ENCODE results near the gene BRICD5.

BRICD5 gene

GRCh38 chr16:2177101-2177500, 33.6 kb downstream of the BRICD5 start:
- in situ Hi-C loops (cut with MboI; ENCODE audit: low pct_unique_long_range_greater_than_20kb, low sequenced_read_pairs, unreplicated experiment) = no loop called here
- no peak for DNase-seq (ENCODE audit: low spot score)
- TF ChIP-seq, protein P1, sequence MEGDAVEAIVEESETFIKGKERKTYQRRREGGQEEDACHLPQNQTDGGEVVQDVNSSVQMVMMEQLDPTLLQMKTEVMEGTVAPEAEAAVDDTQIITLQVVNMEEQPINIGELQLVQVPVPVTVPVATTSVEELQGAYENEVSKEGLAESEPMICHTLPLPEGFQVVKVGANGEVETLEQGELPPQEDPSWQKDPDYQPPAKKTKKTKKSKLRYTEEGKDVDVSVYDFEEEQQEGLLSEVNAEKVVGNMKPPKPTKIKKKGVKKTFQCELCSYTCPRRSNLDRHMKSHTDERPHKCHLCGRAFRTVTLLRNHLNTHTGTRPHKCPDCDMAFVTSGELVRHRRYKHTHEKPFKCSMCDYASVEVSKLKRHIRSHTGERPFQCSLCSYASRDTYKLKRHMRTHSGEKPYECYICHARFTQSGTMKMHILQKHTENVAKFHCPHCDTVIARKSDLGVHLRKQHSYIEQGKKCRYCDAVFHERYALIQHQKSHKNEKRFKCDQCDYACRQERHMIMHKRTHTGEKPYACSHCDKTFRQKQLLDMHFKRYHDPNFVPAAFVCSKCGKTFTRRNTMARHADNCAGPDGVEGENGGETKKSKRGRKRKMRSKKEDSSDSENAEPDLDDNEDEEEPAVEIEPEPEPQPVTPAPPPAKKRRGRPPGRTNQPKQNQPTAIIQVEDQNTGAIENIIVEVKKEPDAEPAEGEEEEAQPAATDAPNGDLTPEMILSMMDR (IDR thresholded peaks at IDR 0.05; ENCODE audit: extremely low read depth, insufficient read depth, missing control alignments) = no peak

DNA sequence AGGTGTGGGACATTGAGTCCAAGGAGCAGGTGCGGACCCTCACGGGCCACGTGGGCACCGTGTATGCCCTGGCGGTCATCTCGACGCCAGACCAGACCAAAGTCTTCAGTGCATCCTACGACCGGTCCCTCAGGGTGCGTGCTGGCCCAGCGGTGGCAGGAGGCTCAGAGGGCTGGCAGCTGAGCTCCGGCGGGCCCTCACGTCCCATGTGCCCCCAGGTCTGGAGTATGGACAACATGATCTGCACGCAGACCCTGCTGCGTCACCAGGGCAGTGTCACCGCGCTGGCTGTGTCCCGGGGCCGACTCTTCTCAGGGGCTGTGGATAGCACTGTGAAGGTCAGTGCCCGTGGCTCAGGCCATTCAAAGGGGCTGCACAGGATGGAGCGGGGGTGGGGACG, 34.6 kb downstream of the BRICD5 start:
- no peak for DNase-seq (ENCODE audit: low spot score)
- TF ChIP-seq, protein P1 (IDR thresholded peaks at IDR 0.05; ENCODE audit: extremely low read depth, insufficient read depth, missing control alignments) = no peak
- in situ Hi-C loops (cut with MboI; ENCODE audit: low pct_unique_long_range_greater_than_20kb, low sequenced_read_pairs, unreplicated experiment) = no loop called here

- in situ Hi-C loops (cut with MboI; ENCODE audit: low pct_unique_long_range_greater_than_20kb, low sequenced_read_pairs, unreplicated experiment) = no loop called here
- TF ChIP-seq, protein P1 (IDR thresholded peaks at IDR 0.05; ENCODE audit: extremely low read depth, insufficient read depth, missing control alignments) = no peak
Measured at GRCh38 chr16:2175454-2175853, 35.2 kb downstream of the BRICD5 start.

GRCh38 chr16:2174396-2175131, 36.1 kb downstream of the BRICD5 start:
- no peak for DNase-seq (ENCODE audit: low spot score)
- in situ Hi-C loops (cut with MboI; ENCODE audit: low pct_unique_long_range_greater_than_20kb, low sequenced_read_pairs, unreplicated experiment) = no loop called here
- TF ChIP-seq, protein P1 (IDR thresholded peaks at IDR 0.05; ENCODE audit: extremely low read depth, insufficient read depth, missing control alignments) = no peak

More at GRCh38 chr16:2175454-2175853, 35.2 kb downstream of the BRICD5 start:
- DNase-seq (ENCODE audit: low spot score) = no peak

DNA sequence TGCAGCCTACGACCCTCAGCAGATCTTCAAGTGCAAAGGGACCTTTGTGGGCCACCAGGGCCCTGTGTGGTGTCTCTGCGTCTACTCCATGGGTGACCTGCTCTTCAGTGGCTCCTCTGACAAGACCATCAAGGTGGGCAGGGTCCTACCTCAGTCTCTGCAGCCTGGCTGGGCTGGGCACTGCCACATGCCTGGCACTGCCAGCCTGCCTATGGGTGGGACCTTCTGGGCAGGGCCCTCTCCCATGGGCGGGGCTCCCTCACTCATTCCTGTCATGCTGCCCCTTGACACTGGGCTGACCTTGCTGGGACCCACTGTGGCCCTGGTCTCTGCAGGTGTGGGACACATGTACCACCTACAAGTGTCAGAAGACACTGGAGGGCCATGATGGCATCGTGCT, 36.7 kb downstream of the BRICD5 start:
- in situ Hi-C loops (cut with MboI; ENCODE audit: low pct_unique_long_range_greater_than_20kb, low sequenced_read_pairs, unreplicated experiment) = no loop called here
- DNase-seq (ENCODE audit: low spot score) = no peak
- TF ChIP-seq, protein P1 (IDR thresholded peaks at IDR 0.05; ENCODE audit: extremely low read depth, insufficient read depth, missing control alignments) = no peak

- no peak for DNase-seq (ENCODE audit: low spot score)
- in situ Hi-C loops (cut with MboI; ENCODE audit: low pct_unique_long_range_greater_than_20kb, low sequenced_read_pairs, unreplicated experiment) = no loop called here
- TF ChIP-seq, protein P1 (IDR thresholded peaks at IDR 0.05; ENCODE audit: extremely low read depth, insufficient read depth, missing control alignments) = no peak
Measured at GRCh38 chr16:2173366-2173765, 37.3 kb downstream of the BRICD5 start.

All from GM13977 (cell line).